Suprapubic skin (tissue), 4 donors: ENCODE results near the gene GIMAP8. TPM values are rescaled to one million over a fixed set of nuclear protein-coding genes. Genes with fewer than 3 reads are reported as not detected.

ENCODE experiments used
- DNase-seq, 2 donors: peaks; one replicate each; pipeline ENCODE4 v3.0.0-alpha.2; 2019; ENCODE audit warnings: low spot score in 2 of 2
- H3K27ac ChIP-seq: fragments of 200-600 bp; sonication (generic); one replicate; pipeline ENCODE4 v1.5.1; 2019
- H3K27me3 ChIP-seq: fragments of 200-600 bp; sonication (generic); one replicate; pipeline ENCODE4 v1.5.1; 2019
- H3K36me3 ChIP-seq: fragments of 200-600 bp; sonication (generic); one replicate; pipeline ENCODE4 v1.5.1; 2019
- H3K4me1 ChIP-seq: fragments of 200-600 bp; sonication (generic); one replicate; pipeline ENCODE4 v1.5.1; 2019
- H3K4me3 ChIP-seq: fragments of 200-600 bp; sonication (generic); one replicate; pipeline ENCODE4 v1.5.1; 2019; ENCODE audit warnings: mild to moderate bottlenecking
- H3K9me3 ChIP-seq: fragments of 200-600 bp; sonication (generic); one replicate; pipeline ENCODE4 v1.5.1; 2019
- CTCF ChIP-seq, 2 donors: fragments of 200-600 bp in 1 of 2; fragments of 450-650 bp in 1 of 2; sonication (generic) in 1 of 2; IDR thresholded peaks; one replicate each; pipeline ENCODE4 v1.5.1; 2016 to 2019; ENCODE audit warnings: antibody characterized with exemption in 2 of 2, mild to moderate bottlenecking in 1 of 2, moderate library complexity in 1 of 2
- EP300 ChIP-seq: sonication (generic); formaldehyde crosslinking; IDR thresholded peaks from one replicate; pipeline ENCODE4 v1.6.1; 2017; ENCODE audit warnings: antibody characterized with exemption
- POLR2A ChIP-seq, 2 donors: fragments of 450-650 bp; IDR thresholded peaks; one replicate each; pipeline ENCODE4 v1.6.1; 2017; ENCODE audit warnings: antibody characterized with exemption in 2 of 2, mild to moderate bottlenecking in 2 of 2, moderate library complexity in 2 of 2
- POLR2AphosphoS5 ChIP-seq, 3 donors: sonication (generic); formaldehyde crosslinking; IDR thresholded peaks; one replicate each; pipeline ENCODE4 v1.6.1; 2017; ENCODE audit warnings: antibody characterized with exemption in 3 of 3
- WGBS: methylation state at CpG from one replicate; pipeline ENCODE4 v1.1.5; 2018; 5-methylcytosine and 5-hydroxymethylcytosine counted together
- total RNA-seq, 4 donors: library from RNA; depleted of rRNA; stranded (reverse); fragments of >200 nt; gene quantifications; one replicate each; pipeline ENCODE4 v1.1.0, GENCODE V29; 2016

The GIMAP8 gene
- total RNA-seq, 4 donors from 2014 or later = 1.5 to 5.6 (median 3.2) TPM

GRCh38 chr7:150413640-150414081 is 36.8 kb upstream of the GIMAP8 start:
- 86% methylated on average over 7 of the region's 11 CpGs for WGBS
- H3K36me3 ChIP-seq = peaks cover 13% of the 10 kb centered on the region
- peaks cover 7% of the 10 kb centered on the region for H3K4me1 ChIP-seq
- no peaks in the 10 kb centered on the region for H3K27me3 ChIP-seq
- peak in 1 of 2 donors; percentile 73 for DNase-seq
- no peak overlapping the region for H3K27ac ChIP-seq
- TF ChIP-seq EP300 (no peak), CTCF (IDR thresholded peaks at IDR 0.05) (no peak), POLR2A (IDR thresholded peaks at IDR 0.05) (no peak), POLR2AphosphoS5 (IDR thresholded peaks at IDR 0.05) (no peak)
- H3K9me3 ChIP-seq = no peaks in the 10 kb centered on the region
- no peak overlapping the region for H3K4me3 ChIP-seq

GRCh38 chr7:150415161-150416153 is 35.0 kb upstream of the GIMAP8 start:
- Histone ChIP-seq H3K4me3 (no peak overlapping the region), H3K27me3 (no peaks in the 10 kb centered on the region), H3K36me3 (peaks cover 6% of the 10 kb centered on the region), H3K9me3 (no peaks in the 10 kb centered on the region), H3K4me1 (peaks cover 7% of the 10 kb centered on the region), H3K27ac (no peak overlapping the region)
- TF ChIP-seq POLR2AphosphoS5 (IDR thresholded peaks at IDR 0.05) (no peak), POLR2A (IDR thresholded peaks at IDR 0.05) (no peak), CTCF (IDR thresholded peaks at IDR 0.05) (no peak), EP300 (no peak)
- peak in 1 of 2 donors; percentile 40 for DNase-seq
- WGBS = 84% methylated on average over 16 of the region's 19 CpGs

GRCh38 chr7:150417239-150417638 is 33.2 kb upstream of the GIMAP8 start:
- TF ChIP-seq POLR2AphosphoS5 (IDR thresholded peaks at IDR 0.05) (no peak), CTCF (IDR thresholded peaks at IDR 0.05) (no peak), POLR2A (IDR thresholded peaks at IDR 0.05) (no peak), EP300 (no peak)
- H3K27ac ChIP-seq = no peak overlapping the region
- no peaks in the 10 kb centered on the region for H3K36me3 ChIP-seq
- H3K4me1 ChIP-seq = peaks cover 6% of the 10 kb centered on the region
- no peaks in the 10 kb centered on the region for H3K9me3 ChIP-seq
- DNase-seq = peak in 1 of 2 donors; percentile 40
- 92% methylated on average over 8 of the region's 10 CpGs for WGBS
- H3K4me3 ChIP-seq = no peak overlapping the region
- H3K27me3 ChIP-seq = no peaks in the 10 kb centered on the region

GRCh38 chr7:150417863-150418262 is 32.6 kb upstream of the GIMAP8 start:
- peak; percentile 34 to 37 for DNase-seq
- no peak overlapping the region for H3K27ac ChIP-seq
- peaks cover 6% of the 10 kb centered on the region for H3K4me1 ChIP-seq
- whole genome bisulfite sequencing = 78% methylated on average over 6 of the region's 6 CpGs
- H3K4me3 ChIP-seq = no peak overlapping the region
- TF ChIP-seq POLR2A (IDR thresholded peaks at IDR 0.05) = no peak
- no peak for TF ChIP-seq POLR2AphosphoS5 (IDR thresholded peaks at IDR 0.05)
- no peak for TF ChIP-seq CTCF (IDR thresholded peaks at IDR 0.05)
- no peak for TF ChIP-seq EP300
- H3K36me3 ChIP-seq = no peaks in the 10 kb centered on the region
- no peaks in the 10 kb centered on the region for H3K27me3 ChIP-seq
- H3K9me3 ChIP-seq = no peaks in the 10 kb centered on the region

- Histone ChIP-seq H3K27me3 (no peaks in the 10 kb centered on the region), H3K27ac (no peak overlapping the region), H3K36me3 (no peaks in the 10 kb centered on the region), H3K9me3 (no peaks in the 10 kb centered on the region), H3K4me1 (peaks cover 6% of the 10 kb centered on the region), H3K4me3 (no peak overlapping the region)
- peak in 1 of 2 donors; percentile 16 for DNase-seq
- TF ChIP-seq EP300 (no peak), CTCF (IDR thresholded peaks at IDR 0.05) (no peak), POLR2A (IDR thresholded peaks at IDR 0.05) (no peak), POLR2AphosphoS5 (IDR thresholded peaks at IDR 0.05) (no peak)
- WGBS = 67% methylated on average over 2 of the region's 2 CpGs
Observed at GRCh38 chr7:150420242-150420641, 30.2 kb upstream of the GIMAP8 start.
